GM21737 (cell line): ENCODE data around the gene KY.

Experiments used
- ATAC-seq: cut with Tn5 transposase; IDR thresholded peaks from one replicate; pipeline ENCODE4 v1.9.1; 2021; ENCODE audit warnings: mild to moderate bottlenecking, moderate library complexity; ENCODE audit not compliant: unreplicated experiment

Gene KY

GRCh38 chr3:134622806-134623365 is 27.9 kb downstream of the KY start:
- no peak for ATAC-seq

GRCh38 chr3:134621854-134622253 is 29.0 kb downstream of the KY start:
- no peak for ATAC-seq

- no peak for ATAC-seq
Observed at GRCh38 chr3:134620476-134621115, 30.2 kb downstream of the KY start.

- no peak for ATAC-seq
Observed at GRCh38 chr3:134619884-134620445, 30.9 kb downstream of the KY start.

- no peak for ATAC-seq
Observed at GRCh38 chr3:134619301-134619615, 31.6 kb downstream of the KY start.

- ATAC-seq, result no peak
Observed at GRCh38 chr3:134618478-134619300, 32.1 kb downstream of the KY start.

GRCh38 chr3:134617608-134618477 is 33.0 kb downstream of the KY start:
- no peak for ATAC-seq

GRCh38 chr3:134615743-134616142 is 35.1 kb downstream of the KY start:
- no peak for ATAC-seq

- ATAC-seq, result no peak
Observed at GRCh38 chr3:134614955-134615354, 35.9 kb downstream of the KY start.

GRCh38 chr3:134613006-134613520 is 37.8 kb downstream of the KY start:
- no peak for ATAC-seq

- no peak for ATAC-seq
Observed at GRCh38 chr3:134611516-134611915, 39.3 kb downstream of the KY start.

GRCh38 chr3:134610432-134611385 is 40.1 kb downstream of the KY start:
- ATAC-seq, result no peak

GRCh38 chr3:134609821-134610431 is 40.9 kb downstream of the KY start:
- no peak for ATAC-seq

- ATAC-seq, result no peak
Observed at GRCh38 chr3:134608771-134609435, 41.9 kb downstream of the KY start.

- no peak for ATAC-seq
Observed at GRCh38 chr3:134608023-134608770, 42.6 kb downstream of the KY start.

GRCh38 chr3:134607054-134608022 is 43.5 kb downstream of the KY start:
- no peak for ATAC-seq
